T-helper 2 cell treated with Interferon-gamma antibody and Interleukin-4, amounts not matched to agents 5 μg/mL and 100 μg/mL, for 36 hours (primary cell): ENCODE measurements around the gene HINFP.
"Not testable (repeated sequence)": the region's sequence is repeated elsewhere in the genome, so short reads cannot be mapped to it uniquely, and the experiment has no call there.

Experiments used
- DNase-seq: peaks from one replicate; pipeline ENCODE4 v3.0.0; 2021; ENCODE audit warnings: low spot score
- H3K27ac Mint-ChIP-seq: one replicate; pipeline ENCODE4 v1.8.0; 2021; ENCODE audit warnings: mild to moderate bottlenecking, mixed read lengths
- H3K27me3 Mint-ChIP-seq: one replicate; pipeline ENCODE4 v1.8.0; 2021; ENCODE audit warnings: low read depth, mixed read lengths
- H3K36me3 Mint-ChIP-seq: one replicate; pipeline ENCODE4 v1.8.0; 2021; ENCODE audit warnings: low read depth, mixed read lengths
- H3K4me1 Mint-ChIP-seq: one replicate; pipeline ENCODE4 v1.8.0; 2021; ENCODE audit warnings: low read depth, mixed read lengths
- H3K4me3 Mint-ChIP-seq: one replicate; pipeline ENCODE4 v1.8.0; 2022; ENCODE audit warnings: mild to moderate bottlenecking, moderate library complexity, mixed read lengths
- H3K9me3 Mint-ChIP-seq: one replicate; pipeline ENCODE4 v1.8.0; 2021; ENCODE audit warnings: mixed read lengths

HINFP gene

DNA sequence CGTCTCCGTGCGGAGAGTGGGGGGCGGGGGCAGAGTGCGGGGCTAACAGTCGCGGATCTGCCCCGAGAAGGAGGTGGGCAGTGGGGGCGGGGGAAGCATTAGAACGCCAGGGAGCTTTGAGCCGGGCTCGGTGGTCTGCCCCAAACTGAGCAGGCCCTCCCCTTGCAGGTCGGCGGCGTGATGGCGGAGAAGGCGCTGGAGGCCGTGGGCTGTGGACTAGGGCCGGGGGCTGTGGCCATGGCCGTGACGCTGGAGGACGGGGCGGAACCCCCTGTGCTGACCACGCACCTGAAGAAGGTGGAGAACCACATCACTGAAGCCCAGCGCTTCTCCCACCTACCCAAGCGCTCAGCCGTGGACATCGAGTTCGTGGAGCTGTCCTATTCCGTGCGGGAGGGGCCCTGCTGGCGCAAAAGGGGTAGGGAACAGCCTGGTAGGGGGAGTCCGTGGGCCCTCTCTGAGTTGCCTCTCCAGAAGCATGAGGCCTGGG, 28.5 kb downstream of the HINFP start:
- H3K36me3 Mint-ChIP-seq: no peaks in the 10 kb centered on the region
- H3K9me3 Mint-ChIP-seq: no peaks in the 10 kb centered on the region
- no peak for DNase-seq
- no peak overlapping the region for H3K27ac Mint-ChIP-seq
- peaks cover 5% of the 10 kb centered on the region for H3K4me1 Mint-ChIP-seq
- H3K27me3 Mint-ChIP-seq: peaks cover 72% of the 10 kb centered on the region
- H3K4me3 Mint-ChIP-seq: peak overlapping the region; percentile 33

DNA sequence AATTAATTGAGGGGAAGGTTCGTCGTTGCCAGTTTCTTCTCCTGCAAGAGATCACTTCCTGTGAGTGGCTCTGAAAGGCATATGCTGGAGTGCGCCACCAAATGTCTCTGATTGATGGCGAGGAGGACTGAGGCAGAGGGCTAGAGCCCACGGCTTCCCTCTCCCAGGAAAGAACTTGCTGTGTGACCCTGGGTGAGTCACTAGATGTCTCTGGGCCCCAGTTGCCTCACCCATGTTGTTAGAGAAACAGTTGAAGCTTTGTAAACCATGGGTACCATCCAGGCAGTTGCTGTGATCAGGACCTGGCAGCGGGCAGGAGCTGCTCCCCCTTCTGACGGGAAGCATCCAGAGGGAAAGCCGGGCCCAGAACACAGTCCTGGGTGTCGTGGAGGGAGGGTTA, 30.7 kb downstream of the HINFP start:
- Mint-ChIP-seq H3K4me1 (peaks cover 9% of the 10 kb centered on the region), H3K36me3 (no peaks in the 10 kb centered on the region), H3K27me3 (peaks cover 63% of the 10 kb centered on the region), H3K27ac (no peak overlapping the region), H3K9me3 (no peaks in the 10 kb centered on the region), H3K4me3 (no peak overlapping the region)
- no peak for DNase-seq

DNA sequence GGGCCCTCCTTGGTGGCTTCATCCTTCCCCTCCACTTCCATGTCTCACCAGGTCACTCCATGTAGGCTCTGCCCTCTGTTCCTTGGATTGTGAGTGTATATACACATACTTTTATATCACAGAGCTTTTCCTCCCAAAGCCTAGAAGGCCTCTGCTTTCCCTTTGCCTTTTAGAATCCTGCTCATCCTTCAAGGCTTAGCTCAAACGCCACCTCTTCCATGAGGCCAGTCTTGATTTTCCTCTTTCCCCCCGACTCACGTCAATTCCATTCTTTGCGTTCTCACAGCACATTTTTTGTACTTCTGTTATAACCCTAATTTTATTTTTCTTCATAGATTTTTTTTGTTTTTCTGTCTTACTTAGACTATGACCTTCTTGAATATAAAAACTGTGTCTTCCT, 31.2 kb downstream of the HINFP start:
- H3K36me3 Mint-ChIP-seq: no peaks in the 10 kb centered on the region
- H3K4me3 Mint-ChIP-seq: no peak overlapping the region
- H3K27ac Mint-ChIP-seq: no peak overlapping the region
- no peaks in the 10 kb centered on the region for H3K9me3 Mint-ChIP-seq
- H3K4me1 Mint-ChIP-seq: peaks cover 9% of the 10 kb centered on the region
- no peak for DNase-seq
- peaks cover 58% of the 10 kb centered on the region for H3K27me3 Mint-ChIP-seq

DNA sequence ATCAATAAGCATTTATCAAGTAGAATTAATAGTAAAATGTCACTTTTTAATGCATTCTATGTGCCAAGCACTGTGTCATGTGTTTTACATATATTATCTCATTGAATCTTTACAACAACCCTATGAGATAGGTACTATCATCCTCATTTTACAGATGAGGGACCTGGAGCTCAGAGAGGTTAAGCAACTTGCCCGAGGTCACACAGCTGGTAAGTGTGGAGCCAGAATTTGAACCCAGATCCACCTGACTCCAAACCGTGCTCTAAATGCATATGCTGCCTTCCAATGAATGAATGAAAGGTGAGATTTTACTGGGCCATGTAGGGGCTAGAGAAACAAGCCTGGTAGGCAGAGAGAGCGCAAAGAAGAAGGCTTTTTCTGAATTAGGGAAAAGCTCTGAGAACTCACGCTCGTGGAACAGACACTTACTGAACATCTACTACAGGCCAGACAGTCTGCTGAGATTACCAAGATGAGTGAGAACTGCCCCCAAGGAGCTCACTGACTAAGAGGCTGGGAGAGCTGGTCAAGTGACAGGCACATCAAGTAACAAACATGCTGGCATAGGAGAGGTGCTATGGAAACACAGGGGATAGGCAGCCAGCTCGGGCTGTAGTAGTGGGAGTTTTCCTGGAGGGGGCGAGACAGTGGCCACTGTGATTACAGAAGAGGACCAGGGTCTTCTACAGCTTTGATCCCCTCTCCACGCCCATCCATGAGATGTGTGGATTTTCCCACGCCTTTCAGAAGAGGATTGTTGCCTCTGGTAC, 31.9 kb downstream of the HINFP start:
- no peak overlapping the region for H3K4me3 Mint-ChIP-seq
- no peaks in the 10 kb centered on the region for H3K9me3 Mint-ChIP-seq
- no peak for DNase-seq
- H3K27ac Mint-ChIP-seq: no peak overlapping the region
- H3K36me3 Mint-ChIP-seq: no peaks in the 10 kb centered on the region
- peaks cover 6% of the 10 kb centered on the region for H3K4me1 Mint-ChIP-seq
- H3K27me3 Mint-ChIP-seq: peaks cover 51% of the 10 kb centered on the region

DNA sequence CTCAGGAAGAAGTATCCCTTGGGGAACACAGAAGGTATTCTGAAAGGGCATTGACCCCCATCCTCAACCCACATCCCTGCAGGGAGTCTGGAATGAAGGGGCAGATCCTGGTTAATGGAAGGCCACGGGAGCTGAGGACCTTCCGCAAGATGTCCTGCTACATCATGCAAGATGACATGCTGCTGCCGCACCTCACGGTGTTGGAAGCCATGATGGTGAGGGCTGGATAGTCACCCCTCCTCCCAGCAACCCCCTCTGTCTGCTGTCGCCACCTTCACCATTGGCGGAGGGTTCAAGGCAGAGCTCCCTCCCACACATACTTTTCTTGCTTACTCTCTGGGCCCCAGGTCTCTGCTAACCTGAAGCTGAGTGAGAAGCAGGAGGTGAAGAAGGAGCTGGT, 32.8 kb downstream of the HINFP start:
- Mint-ChIP-seq H3K4me1 (peaks cover 3% of the 10 kb centered on the region), H3K27me3 (peaks cover 45% of the 10 kb centered on the region), H3K36me3 (no peaks in the 10 kb centered on the region), H3K4me3 (no peak overlapping the region), H3K9me3 (no peaks in the 10 kb centered on the region), H3K27ac (no peak overlapping the region)
- DNase-seq: no peak

DNA sequence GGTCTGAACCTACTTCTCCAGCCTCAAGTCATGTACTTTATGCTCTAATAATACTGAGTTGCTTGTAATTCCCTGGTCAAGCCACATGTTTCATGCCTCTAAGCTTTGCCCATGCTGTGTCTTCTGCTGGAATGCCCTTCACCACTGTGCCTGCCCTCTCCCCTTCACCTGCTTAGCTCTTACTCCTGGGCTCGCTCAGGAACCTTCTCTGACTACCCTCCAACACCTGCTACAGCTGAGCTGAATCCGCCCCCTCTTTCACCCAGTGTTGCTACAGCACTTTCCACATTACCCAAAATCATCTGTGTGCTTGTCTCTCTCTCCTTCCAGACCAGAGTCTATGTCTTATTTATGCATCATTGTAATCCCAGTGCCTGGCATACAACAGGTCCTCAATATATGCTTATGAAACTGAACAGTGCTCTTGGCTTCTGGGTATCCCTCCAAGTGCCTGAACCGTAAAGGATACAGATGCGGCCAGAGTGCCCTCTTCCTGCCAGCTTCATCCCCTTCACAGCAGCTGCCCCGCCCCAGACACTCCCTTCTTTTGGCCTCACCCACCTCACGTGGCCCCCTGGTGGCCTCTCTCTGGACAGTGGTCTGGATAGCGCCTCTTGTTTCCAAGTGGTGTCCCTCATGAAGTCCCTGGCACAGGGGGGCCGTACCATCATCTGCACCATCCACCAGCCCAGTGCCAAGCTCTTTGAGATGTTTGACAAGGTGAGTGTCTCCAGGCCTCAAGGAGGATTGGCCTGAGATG, 34.5 kb downstream of the HINFP start:
- DNase-seq: no peak

DNA sequence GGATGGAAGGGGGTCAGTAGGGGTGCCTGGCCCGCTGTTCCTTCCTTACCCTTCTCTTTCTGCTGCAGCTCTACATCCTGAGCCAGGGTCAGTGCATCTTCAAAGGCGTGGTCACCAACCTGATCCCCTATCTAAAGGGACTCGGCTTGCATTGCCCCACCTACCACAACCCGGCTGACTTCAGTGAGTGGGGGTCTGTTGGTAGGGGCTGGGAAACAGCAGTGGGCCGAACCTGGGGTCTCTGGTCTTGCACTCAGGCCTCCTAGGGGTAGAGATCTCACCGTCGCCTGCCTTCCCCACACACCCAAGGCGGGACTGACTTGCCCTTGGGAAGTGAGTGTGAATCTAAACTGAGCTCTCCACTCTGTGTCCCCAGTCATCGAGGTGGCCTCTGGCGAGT, 35.1 kb downstream of the HINFP start:
- H3K27me3 Mint-ChIP-seq: peaks cover 26% of the 10 kb centered on the region
- H3K4me3 Mint-ChIP-seq: no peak overlapping the region
- no peaks in the 10 kb centered on the region for H3K36me3 Mint-ChIP-seq
- H3K27ac Mint-ChIP-seq: no peak overlapping the region
- no peak for DNase-seq
- peaks cover 5% of the 10 kb centered on the region for H3K4me1 Mint-ChIP-seq
- no peaks in the 10 kb centered on the region for H3K9me3 Mint-ChIP-seq

More for the DNA sequence above, 34.5 kb downstream of the HINFP start:
- no peak overlapping the region for H3K27ac Mint-ChIP-seq
- H3K27me3 Mint-ChIP-seq: peaks cover 31% of the 10 kb centered on the region
- no peaks in the 10 kb centered on the region for H3K36me3 Mint-ChIP-seq
- no peak overlapping the region for H3K4me3 Mint-ChIP-seq
- peaks cover 5% of the 10 kb centered on the region for H3K4me1 Mint-ChIP-seq
- H3K9me3 Mint-ChIP-seq: no peaks in the 10 kb centered on the region

DNA sequence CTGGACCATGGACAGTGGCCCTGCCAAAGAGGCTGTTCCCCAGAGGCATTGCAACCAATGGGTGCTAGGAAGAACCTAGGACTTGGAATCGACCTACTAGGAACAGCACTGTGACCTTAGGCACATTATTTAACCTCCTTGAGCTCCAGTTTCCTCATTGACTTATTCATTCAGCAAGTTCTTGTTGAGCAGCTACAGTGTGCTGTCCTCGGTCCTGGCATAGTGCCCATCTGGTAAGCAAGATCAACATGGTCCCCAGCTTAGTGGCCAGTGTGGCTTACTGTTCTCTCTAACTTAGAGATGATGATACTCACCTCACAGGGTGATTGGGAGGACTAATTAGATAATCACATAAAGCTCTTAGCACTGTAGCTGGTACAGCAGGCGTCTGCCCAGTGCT, 35.7 kb downstream of the HINFP start:
- no peaks in the 10 kb centered on the region for H3K9me3 Mint-ChIP-seq
- H3K4me3 Mint-ChIP-seq: no peak overlapping the region
- no peak overlapping the region for H3K27ac Mint-ChIP-seq
- no peak for DNase-seq
- H3K27me3 Mint-ChIP-seq: peaks cover 20% of the 10 kb centered on the region
- no peaks in the 10 kb centered on the region for H3K36me3 Mint-ChIP-seq
- peaks cover 5% of the 10 kb centered on the region for H3K4me1 Mint-ChIP-seq

DNA sequence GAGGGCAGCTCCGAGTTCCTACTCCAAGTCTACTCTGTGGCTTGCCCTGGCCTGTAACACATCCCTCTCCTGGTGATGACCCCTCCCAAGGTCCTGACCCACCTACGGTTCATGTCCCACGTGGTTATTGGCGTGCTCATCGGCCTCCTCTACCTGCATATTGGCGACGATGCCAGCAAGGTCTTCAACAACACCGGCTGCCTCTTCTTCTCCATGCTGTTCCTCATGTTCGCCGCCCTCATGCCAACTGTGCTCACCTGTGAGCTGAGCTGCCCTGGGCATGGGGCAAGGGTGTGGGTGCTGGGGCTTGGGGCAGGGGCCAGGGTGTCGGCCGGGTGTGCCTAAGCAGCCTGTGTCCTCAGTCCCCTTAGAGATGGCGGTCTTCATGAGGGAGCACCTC, 37.1 kb downstream of the HINFP start:
- peaks cover 9% of the 10 kb centered on the region for H3K27me3 Mint-ChIP-seq
- H3K36me3 Mint-ChIP-seq: no peaks in the 10 kb centered on the region
- peaks cover 5% of the 10 kb centered on the region for H3K4me1 Mint-ChIP-seq

DNA sequence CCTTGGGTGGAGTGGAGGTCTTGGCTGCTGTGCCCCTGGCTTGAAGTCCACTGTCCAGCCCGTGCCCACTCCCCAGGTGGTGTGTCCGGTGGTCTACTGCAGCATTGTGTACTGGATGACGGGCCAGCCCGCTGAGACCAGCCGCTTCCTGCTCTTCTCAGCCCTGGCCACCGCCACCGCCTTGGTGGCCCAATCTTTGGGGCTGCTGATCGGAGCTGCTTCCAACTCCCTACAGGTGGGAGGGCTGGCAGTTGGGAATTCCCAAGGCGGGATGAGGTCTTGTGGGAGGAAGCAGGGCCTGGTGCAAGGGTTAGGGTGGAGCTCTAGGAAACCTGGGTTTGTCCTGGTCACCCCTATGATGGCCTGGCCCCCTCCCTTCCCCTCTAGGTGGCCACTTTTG, 38.8 kb downstream of the HINFP start:
- no peaks in the 10 kb centered on the region for H3K36me3 Mint-ChIP-seq
- H3K27me3 Mint-ChIP-seq: peaks cover 4% of the 10 kb centered on the region
- H3K4me3 Mint-ChIP-seq: no peak overlapping the region
- H3K9me3 Mint-ChIP-seq: no peaks in the 10 kb centered on the region
- peaks cover 5% of the 10 kb centered on the region for H3K4me1 Mint-ChIP-seq
- no peak for DNase-seq
- H3K27ac Mint-ChIP-seq: no peak overlapping the region

More for the DNA sequence above, 37.1 kb downstream of the HINFP start:
- Mint-ChIP-seq H3K4me3 (no peak overlapping the region), H3K27ac (no peak overlapping the region), H3K9me3 (no peaks in the 10 kb centered on the region)
- no peak for DNase-seq

DNA sequence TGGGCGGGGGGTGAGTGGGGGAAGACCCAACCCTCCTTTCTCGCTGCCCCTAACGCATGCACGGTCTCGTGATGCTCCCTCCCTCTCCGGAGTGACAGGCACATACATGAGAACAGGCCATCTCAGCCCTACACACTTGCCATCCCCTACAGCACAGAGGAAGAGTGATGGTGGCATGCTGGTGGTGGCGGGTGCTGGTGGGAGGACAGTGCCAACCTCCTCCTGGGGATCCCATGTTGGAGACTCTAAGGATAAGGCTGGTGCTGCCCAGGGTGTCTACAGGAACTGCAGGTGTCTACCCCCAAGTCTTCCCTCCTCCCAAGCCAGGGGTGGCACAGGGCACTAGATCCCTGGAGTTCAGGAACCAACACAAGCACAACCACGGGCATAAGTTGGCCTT, 40.5 kb downstream of the HINFP start:
- DNase-seq: no peak
- peaks cover 2% of the 10 kb centered on the region for H3K4me1 Mint-ChIP-seq
- H3K4me3 Mint-ChIP-seq: no peak overlapping the region
- no peaks in the 10 kb centered on the region for H3K36me3 Mint-ChIP-seq
- no peaks in the 10 kb centered on the region for H3K9me3 Mint-ChIP-seq
- H3K27ac Mint-ChIP-seq: no peak overlapping the region
- H3K27me3 Mint-ChIP-seq: no peaks in the 10 kb centered on the region

DNA sequence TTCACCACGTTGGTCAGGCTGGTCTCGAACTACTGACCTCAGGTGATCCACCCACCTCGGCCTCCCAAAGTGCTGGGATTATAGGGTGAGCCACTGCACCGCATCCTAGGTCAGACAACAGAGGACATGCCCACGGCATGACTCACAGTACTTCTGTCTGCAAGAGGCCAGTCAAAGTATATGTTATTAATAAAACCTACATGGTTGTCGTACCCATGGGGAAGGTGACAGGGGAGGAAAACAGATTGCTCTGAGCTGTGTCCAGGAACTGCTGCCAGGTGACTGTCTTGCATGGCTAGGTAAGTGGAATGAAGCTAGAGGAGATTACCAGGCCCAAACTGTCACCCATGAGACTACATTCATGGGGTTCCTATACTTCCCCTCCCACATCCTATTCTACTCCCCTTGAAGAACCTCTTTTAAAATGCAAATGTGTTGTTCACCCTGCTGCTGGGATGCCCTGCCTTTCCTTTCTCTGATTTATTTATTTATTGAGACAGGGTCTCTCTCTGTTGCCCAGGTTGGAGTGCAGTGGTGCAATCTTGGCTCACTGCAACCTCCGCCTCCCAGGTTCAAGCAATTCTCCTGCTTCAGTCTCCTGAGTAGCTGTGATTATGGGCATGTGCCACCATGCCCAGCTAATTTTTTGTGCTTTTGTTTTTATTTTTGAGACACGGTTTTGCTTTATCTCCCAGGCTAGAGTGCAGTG, 45.1 kb downstream of the HINFP start:
- Mint-ChIP-seq H3K4me1 (peaks cover 9% of the 10 kb centered on the region), H3K27me3 (no peaks in the 10 kb centered on the region), H3K9me3 (no peaks in the 10 kb centered on the region), H3K4me3 (no peak overlapping the region), H3K27ac (no peak overlapping the region), H3K36me3 (peaks cover 1% of the 10 kb centered on the region)
- DNase-seq: no peak

DNA sequence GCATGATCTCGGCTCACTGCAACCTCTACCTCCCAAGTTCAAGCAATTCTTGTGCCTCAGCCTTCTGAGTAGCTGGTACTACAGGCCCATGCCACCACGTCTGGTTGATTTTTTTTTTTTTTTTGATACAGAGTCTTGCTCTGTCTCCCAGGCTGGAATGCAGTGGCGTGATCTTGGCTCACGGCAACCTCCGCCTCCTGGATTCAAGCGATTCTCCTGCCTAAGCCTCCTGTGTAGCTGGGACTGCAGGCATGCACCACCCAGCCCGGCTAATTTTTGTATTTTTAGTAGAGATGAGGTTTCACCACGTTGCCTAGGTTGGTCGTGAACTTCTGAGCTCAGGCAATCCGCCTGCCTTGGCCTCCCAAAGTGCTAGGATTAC, 45.7 kb downstream of the HINFP start:
- DNase-seq, H3K27me3 Mint-ChIP-seq, H3K9me3 Mint-ChIP-seq, H3K36me3 Mint-ChIP-seq, H3K27ac Mint-ChIP-seq, H3K4me3 Mint-ChIP-seq: not testable (repeated sequence)
- H3K4me1 Mint-ChIP-seq: peaks cover 12% of the 10 kb centered on the region

DNA sequence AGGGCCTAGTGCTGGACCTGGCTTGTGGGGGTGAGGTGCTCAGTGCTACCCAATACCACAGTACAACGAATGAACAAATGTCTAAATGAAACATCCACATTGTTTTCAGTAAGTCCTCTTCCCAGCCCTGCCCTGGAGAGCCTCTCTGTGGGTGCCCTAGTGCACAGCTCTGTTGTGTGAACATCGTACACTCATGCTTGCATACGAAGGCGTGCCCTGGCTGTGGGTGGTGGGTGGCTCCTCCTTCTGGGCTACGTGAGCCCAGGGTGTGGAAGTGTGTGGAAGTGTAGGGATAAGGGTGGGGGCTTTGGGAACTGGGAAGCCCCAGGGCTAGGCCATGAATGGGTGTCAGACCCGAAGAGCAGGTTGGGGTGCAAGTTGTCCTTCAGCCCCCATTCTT, 46.6 kb downstream of the HINFP start:
- no peak for DNase-seq
- no peaks in the 10 kb centered on the region for H3K9me3 Mint-ChIP-seq
- peaks cover 1% of the 10 kb centered on the region for H3K36me3 Mint-ChIP-seq
- peak overlapping the region; percentile 66 for H3K4me3 Mint-ChIP-seq
- peaks cover 17% of the 10 kb centered on the region for H3K4me1 Mint-ChIP-seq
- H3K27me3 Mint-ChIP-seq: no peaks in the 10 kb centered on the region
- peak overlapping the region; percentile 84 for H3K27ac Mint-ChIP-seq
